GM19455 (cell line): Measurements from ENCODE around the gene FAM98C.
"Not testable (repeated sequence)": the region's sequence is repeated elsewhere in the genome, so short reads cannot be mapped to it uniquely, and the experiment has no call there.

Experiments
- ATAC-seq: cut with Tn5 transposase; IDR thresholded peaks from one replicate; pipeline ENCODE4 v1.9.1; 2021; ENCODE audit not compliant: unreplicated experiment

The FAM98C gene

DNA sequence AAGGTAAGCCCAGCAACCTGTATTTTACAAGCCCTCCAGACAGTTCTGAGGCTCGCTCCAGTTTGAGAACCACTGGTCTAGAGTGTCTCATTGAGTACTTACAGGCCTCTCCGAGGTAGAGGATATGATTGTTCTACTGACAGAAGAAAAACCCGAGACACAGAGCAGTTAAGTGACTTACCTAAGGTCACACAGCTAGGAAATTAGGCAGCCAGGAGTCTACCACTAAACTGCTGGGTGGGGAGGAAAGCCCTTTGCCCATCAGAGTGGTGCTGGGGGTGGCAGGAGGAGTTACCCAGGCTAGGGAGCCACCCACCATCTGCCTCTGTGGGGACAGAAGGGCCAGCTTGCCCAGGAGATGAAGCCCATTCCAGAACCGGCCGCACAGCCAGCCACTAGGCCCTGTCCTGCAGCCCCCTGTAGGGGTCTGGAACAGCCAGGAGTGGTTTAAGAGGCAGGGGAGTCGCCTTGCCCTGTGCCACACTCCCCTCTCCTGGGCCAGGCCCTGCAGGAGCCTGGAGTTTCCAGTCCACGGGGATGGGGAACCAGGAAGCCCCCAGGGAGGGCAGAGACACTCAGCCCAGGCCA, 22.4 kb downstream of the FAM98C start:
- no peak for ATAC-seq

DNA sequence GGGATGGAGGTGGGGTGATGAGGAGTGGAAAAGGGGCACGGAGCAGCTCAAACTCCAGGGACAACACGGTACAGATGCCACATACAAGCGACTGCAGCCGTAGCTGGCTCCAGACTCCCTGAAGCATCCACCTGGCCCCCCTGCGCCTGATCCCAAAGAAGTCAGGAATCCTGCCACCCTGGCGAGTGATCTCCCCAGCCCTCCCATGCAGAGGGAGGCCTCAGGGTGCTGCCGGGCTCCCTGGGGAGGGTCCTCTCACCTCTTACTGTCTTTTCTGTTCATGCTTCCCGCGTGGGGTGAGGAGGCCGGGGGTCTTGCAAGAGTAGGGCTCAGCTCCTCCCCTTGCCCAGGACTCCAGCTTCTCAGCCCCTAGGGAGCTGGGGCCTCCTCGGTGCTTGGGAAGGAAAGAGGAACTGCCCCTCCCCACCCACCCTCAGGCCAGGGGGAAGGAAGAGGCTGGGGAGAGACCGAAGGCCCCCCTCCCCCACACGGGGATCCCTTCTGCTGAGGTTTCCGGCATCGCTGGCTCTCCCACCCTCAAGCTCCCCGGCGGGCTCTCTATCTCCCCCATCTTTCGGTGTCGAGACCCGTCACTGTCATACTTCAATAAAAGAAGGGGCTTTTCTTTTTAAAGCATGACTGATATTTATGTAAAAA, 23.0 kb downstream of the FAM98C start, which contains the start of gene RASGRP4:
RASGRP4 (minus strand) TSS at position 410 of the 657 bp plus-strand sequence; CDS start at position 282, 128 bp downstream.
- no peak for ATAC-seq

DNA sequence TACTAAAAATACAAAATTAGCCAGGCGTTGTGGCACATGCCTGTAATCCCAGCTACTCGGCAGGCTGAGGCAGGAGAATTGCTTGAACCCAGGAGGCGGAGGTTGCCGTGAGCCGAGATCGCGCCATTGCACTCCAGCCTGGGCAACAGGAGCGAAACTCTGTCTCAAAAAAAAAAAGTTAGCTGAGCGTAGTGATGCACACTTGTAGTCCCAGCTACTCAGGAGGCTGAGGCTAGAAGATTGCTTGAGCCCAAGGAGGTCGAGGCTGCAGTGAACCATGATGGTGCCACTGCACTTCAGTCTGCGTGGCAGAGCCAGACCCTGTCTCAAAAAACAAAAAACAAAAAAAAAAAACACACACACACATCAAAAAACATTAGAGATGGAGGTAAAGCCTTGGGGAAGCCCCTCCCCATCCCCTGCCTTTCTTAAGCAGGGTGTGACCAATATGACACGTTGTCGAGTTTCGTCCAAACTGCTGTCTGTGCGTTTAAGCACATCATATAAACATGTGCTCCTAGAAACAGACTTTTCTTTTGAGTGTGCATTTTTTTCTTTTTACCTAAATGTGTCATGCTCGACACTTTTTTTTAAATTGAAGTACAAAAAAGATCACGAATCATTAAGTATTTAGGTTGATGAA, 24.3 kb downstream of the FAM98C start:
- ATAC-seq: not testable (repeated sequence)

DNA sequence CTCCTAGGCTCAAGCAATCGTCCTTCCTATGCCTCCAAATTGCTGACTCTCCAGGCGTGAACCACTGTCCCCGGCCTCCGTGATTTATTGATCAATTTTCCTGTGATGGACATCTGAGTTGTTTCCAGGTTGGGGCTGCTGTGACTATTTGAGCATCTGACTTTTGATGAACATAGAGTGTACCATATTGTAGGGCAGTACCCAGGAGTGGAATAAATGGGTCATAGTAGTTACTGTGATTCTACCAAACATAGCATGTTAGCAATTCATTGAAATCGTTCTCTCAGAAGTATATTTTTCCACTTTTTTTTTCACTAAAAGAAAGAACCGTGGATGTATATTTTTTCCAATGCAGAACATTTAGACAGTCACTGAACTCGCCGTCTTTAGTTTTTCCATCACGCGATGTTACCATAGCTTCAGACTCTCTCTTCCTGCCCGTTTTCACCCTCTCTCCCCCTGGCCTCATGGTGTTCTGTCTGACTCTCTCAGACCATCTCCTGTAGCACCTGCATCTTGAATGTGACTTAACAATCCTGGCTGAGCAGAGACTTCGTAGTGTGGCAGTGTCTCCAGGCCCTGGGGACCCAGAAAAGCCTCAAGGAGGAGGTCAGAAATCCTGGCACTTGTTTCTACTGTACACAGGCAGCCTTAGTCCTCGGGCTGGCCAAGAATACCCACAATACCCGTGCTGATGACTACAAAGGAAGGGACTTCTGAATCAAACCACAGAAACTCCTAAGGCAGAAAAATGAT, 26.3 kb downstream of the FAM98C start:
- ATAC-seq: no peak

DNA sequence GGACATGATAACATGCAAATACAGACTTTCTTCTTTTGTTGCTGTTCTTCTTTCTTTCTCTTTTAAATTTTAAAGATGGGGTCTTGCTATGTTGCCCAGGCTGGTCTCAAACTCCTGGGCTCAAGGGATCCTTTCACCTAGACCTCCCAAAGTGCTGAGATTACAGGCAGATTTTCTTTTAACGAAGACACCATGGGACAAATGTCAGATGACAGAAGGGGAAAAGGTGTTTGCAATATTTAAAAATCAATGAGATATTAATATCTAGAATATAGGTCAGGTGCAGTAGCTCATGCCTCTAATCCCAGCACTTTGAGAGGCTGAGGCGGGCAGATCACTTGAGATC, 26.9 kb downstream of the FAM98C start:
- ATAC-seq: no peak

DNA sequence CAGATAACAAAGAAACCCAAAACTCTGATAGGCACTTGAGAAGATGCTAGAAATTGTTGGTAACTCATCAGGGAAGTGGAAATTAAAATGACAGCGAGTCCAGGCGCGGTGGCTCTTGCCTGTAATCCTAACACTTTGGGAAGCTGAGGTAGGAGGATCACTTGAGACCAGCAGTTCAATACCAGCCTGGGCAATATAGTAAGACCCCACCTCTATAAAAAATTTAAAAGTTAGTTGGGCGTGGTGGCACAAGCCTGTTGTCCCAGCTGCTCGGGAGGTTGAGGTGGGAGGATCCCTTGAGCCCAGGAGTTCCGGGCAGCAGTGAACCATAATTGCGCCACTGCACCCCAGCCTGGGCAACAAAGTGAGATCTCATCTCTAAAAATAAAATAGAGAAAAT, 28.0 kb downstream of the FAM98C start:
- ATAC-seq: no peak

DNA sequence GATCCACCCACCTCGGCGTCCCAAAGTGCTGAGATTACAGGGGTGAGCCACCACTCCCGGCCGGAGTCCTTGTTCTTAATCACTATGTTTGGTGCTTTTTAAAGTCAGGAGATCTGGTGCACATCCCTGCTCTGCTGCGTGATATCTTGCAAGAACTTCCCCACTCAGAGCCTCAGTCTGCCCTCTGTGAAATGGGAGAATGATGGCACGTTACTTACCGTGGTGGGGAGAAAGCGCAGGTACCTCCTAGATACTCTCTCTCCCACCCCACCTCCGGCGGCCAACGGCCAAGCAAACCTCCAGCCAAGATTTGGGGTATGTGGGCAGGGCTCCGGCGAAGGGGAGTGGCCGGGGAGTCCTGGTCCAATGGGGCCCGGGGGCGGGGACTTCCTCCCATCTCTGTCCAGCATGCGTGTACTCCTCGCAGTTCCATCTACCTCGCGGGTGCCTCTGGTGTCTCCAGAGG, 30.4 kb downstream of the FAM98C start, which contains the start of gene RYR1:
RYR1 (plus strand) TSS at position 424 of the 466 bp plus-strand sequence. CDS start 139 bp downstream, outside the sequence.
- ATAC-seq: no peak

DNA sequence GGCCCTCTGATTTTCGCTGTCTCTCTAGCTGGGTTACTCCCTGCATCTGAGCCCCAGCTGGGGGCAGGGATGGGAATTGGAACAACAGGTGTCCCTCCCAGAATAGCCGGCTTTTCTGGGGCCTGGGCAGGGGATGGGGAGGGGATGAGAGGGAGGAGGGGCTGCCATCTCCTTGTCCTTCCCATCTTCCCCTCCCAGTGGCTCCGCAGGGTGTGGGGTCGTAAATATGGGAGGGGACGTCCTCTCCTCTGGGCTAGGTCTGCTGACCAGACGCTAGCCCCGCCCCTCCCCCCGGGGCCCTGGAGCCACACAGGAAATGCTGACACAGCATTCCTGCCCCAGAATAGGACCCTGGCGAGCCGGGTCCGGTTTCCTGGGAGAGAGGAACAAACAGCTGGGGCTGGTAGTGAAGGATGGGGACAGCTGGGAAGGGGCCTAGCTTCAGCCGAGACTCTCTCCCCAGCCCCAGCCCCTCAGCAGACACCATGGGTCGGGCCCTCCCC, 31.7 kb downstream of the FAM98C start:
- no peak for ATAC-seq

DNA sequence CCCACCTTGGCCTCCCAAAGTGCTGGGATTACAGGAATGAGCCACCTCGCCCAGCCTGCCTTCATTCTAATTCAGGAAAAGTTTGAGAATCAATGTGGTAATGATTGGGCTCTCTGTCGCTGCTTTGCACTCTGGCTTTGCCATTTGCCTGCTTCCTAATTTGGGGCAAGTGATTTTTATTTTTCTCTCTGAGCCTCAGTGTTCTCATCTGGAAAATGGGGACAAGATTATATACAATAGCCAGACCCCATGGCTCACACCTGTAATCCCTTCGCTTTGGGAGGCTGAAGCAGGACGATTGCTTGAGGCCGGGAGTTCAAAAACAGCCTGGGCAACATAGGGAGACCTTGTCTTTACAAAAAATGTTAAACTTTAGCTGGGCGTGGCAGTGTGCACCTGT, 34.4 kb downstream of the FAM98C start:
- no peak for ATAC-seq

DNA sequence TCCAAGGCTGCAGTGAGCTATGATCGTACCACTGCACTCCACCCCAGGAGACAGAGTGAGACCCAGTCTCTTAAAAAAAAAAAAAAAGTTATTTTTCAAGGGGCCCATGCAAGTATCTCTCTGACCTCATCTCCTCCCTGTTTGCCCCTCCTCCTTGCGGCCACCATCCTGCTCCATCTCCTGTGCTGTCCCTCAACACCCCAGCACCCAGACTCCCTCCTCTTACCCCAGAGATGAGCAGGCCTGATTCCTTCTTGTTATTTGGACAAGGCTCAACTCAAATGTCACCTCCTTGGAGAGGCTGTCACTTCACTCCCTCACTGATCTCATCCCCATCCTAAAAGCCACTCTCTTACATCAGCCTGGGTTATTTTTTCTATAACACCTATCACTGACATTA, 35.0 kb downstream of the FAM98C start:
- no peak for ATAC-seq

DNA sequence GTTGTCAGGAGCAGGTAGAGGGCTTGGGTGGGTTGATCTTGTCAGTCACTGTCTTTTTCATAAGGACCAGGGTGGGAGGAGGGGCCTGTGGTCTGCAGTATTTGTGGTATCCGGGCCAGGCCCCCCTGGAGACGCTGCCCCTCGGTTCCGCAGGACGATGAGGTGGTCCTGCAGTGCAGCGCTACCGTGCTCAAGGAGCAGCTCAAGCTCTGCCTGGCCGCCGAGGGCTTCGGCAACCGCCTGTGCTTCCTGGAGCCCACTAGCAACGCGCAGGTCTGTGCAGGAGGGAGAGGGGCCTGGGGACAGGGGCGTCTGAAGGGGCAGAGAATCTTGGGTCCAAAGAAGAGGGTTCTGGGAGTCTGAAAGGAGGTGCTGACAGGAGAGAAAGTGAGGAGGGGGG, 37.7 kb downstream of the FAM98C start:
- ATAC-seq: no peak

DNA sequence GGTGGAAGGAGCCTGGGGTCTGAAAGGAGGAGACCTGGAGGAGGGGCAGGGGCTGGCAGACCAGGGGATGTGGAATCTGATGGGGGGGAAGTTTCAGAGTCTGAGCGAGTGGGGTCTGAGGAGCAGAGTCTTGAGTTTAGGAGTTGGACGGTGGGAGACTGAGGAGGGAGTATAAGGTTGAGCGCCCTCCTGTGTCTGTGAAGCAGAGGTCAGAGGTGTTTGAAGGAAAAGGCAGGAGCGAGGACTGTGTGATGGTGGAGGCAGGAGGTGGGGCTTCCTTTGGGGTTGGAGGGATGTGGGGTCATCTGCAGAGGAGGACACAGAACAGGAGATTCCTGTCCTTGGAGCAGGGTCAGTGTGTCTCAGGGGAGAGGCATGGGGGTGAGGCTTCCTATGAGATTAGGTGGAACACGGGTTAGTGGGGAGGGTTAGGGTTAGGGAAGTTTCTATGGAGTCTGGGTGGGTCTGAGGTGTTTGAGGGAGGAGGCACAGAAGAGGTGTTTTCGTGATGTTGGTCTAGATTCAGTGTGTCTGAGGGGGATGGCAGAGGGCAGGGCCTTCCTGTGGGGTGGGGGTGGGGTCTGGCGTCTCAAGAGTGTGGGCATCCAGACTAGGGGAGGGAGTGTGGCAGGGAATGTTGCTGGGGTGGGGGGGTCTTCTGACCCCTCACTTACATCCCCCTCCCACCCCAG, 38.9 kb downstream of the FAM98C start:
- ATAC-seq: no peak

DNA sequence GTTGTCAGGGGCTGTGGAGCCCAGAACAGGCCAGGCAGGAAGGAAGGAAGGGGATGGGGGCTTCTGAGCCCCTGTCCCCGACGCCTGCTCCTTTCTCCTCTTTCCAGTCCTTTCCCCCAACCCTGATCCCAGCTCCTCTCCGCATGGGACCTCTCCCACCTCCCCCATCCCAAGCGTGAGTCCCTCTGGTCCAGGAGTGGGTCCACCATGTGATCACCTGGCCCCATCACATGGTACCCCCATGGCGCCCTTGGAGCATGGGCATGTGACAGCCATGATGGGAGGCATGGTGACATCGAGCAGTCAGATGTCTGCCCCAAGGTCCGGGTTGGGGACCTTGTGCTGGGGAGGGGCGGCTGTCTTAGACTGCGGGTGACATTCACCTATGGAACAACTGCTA, 39.8 kb downstream of the FAM98C start:
- ATAC-seq: no peak

DNA sequence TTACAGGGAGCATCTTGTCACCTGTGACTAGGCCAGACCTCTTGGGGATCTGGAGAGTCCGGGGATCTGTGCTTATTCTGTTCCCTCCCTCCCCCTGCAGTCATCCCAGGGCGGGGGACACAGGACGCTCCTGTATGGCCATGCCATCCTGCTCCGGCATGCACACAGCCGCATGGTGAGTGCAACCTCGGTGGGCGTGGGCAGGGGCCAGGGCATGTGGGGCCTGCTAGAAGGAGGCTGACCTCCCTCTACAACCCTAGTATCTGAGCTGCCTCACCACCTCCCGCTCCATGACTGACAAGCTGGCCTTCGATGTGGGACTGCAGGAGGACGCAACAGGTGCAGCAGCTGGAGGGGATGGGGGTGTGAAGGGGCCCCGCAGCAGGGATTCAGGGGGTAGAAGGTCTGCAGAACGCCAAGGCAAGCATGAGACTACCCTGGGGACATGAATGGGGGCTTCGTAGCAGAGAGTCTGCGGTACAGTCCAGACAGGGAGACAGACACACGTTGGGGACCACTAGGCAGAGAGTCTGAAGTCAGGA, 40.6 kb downstream of the FAM98C start:
- no peak for ATAC-seq

DNA sequence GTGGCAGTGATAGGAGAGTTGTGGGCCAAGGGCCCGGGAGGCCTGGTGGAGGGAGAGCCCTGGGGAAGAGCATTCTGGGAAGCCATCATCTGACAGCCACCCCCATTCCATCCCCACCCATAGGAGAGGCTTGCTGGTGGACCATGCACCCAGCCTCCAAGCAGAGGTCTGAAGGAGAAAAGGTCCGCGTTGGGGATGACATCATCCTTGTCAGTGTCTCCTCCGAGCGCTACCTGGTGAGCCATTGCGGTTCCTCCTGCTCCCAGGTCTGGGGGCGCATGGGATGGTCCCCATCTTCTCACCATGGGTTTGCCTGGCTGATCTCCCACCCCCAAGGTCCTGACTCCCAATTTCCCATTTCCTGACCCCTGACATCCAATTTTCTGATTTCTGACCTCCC, 41.1 kb downstream of the FAM98C start:
- no peak for ATAC-seq

DNA sequence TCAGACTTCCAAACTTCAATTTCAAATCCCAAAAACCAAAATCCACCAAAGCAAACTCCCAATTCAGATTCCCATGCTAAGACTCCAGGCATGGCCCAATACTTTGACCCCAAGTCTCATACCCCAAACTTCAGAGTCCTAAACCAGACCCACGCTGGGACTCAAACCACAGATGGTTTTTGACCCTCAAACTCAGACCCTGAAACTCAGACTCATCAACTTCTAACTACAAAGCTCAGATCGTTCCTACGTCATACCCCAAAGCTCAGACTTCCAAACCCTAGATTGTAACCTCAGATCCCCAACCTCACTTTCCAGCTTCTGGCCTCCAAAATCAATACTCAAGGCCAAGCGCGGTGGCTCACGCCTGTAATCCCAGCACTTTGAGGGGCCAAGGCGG, 42.5 kb downstream of the FAM98C start:
- ATAC-seq: no peak

DNA sequence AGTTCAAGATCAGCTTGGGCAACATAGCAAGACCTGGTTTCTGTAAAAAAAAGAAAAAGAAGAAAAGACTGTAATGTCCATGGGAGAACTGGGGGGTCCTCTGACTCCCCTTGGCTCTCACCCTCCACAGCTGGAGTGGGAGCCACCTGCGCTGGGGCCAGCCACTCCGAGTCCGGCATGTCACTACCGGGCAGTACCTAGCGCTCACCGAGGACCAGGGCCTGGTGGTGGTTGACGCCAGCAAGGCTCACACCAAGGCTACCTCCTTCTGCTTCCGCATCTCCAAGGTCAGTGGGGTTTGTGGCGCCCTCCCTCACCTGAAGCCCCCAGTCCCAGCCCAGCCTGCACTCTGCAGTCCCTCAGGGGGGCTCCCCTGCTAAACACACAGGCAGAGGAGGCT, 45.3 kb downstream of the FAM98C start:
- no peak for ATAC-seq

DNA sequence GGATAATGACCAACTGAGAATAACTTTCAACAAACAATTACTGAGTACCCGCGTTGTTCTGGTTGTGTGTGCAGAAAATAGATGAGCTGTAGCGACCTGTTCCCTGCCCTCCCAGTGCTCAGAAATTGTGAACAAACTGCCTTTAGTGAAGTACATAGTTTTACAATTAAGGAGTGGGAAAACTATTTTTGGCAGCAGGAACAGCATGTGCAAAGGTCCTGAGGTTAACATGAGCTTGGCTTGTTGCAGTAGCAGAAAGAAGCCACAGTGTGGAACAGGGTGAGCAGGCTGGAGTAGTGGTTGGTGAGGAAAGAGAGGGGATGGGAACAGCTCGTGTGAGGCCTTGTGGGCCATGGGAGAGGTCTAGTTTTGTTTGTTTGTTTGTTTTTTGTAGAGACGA, 46.6 kb downstream of the FAM98C start:
- no peak for ATAC-seq

DNA sequence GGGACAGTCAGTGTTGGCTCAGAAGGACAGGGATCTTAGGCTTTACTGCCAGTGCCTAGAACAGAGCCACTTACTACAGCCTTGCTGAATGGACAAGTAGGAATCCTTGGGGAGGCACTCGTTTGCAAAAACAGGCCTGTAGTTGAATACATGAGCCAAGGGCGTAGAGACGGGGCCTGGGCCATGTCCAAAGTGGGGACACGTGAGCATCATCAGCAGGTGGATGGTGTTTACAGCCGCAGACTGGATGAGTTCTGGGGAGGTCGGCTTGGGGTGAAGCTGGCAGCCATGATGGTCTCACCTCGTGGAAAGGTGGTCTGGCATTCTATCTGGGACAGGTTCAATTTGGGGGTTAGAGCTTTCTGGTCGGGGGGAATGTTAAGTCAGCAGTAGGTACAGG, 48.1 kb downstream of the FAM98C start:
- ATAC-seq: no peak

DNA sequence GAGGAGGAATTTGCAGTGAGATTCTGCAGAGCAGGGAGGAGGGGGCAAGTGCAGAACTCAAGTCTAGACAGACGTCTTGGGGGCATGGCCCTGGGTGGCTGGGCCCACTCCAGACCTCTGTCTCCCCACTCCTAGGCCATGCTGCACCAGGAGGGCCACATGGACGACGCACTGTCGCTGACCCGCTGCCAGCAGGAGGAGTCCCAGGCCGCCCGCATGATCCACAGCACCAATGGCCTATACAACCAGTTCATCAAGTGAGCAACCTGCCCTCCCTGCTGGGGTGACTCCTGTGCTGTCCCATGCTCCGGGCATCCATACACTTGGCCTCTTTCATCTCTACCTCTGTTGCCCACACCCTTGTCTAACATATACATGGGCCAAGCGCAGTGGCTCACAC, 48.7 kb downstream of the FAM98C start:
- no peak for ATAC-seq
